GM23338 (cell line): ENCODE results near the gene GALNT3. TPM values are rescaled to one million over a fixed set of nuclear protein-coding genes. Genes with fewer than 3 reads are reported as not detected.

Experiments
- ATAC-seq: fragments of 200-7000 bp; cut with Tn5 transposase; 3 replicates; pipeline ENCODE4 v1.9.1; 2020
- DNase-seq: peaks from one replicate; pipeline ENCODE4 v3.0.0-alpha.2; 2015; ENCODE audit warnings: low spot score
- H2AFZ ChIP-seq: fragments of 200-600 bp; sonication (generic); 2 replicates; pipeline ENCODE4 v1.8.0; 2016; ENCODE audit warnings: antibody characterized with exemption, mild to moderate bottlenecking, moderate library complexity
- H3F3A ChIP-seq: fragments of 200-600 bp; sonication (generic); replicated peaks from 2 replicates; pipeline ENCODE4 v1.8.0; 2017; ENCODE audit warnings: antibody characterized with exemption, mixed run types, low read depth
- H3K27ac ChIP-seq: fragments of 200-600 bp; sonication (generic); 2 replicates; pipeline ENCODE4 v1.6.1; 2016; ENCODE audit warnings: low read depth
- H3K27me3 ChIP-seq: fragments of 200-600 bp; sonication (generic); 2 replicates; pipeline ENCODE4 v1.8.0; 2016; ENCODE audit warnings: mild to moderate bottlenecking, mixed run types, moderate library complexity; ENCODE audit not compliant: insufficient read depth
- H3K36me3 ChIP-seq: fragments of 200-600 bp; sonication (generic); 2 replicates; pipeline ENCODE4 v1.8.0; 2016; ENCODE audit warnings: mild to moderate bottlenecking; ENCODE audit not compliant: insufficient read depth
- H3K4me1 ChIP-seq: fragments of 200-600 bp; sonication (generic); 2 replicates; pipeline ENCODE4 v1.8.0; 2016; ENCODE audit warnings: mild to moderate bottlenecking, moderate library complexity; ENCODE audit not compliant: insufficient read depth
- H3K4me2 ChIP-seq: fragments of 200-600 bp; sonication (generic); 2 replicates; pipeline ENCODE4 v1.7.1; 2017; ENCODE audit warnings: mixed run types
- H3K4me3 ChIP-seq: fragments of 200-600 bp; sonication (generic); 2 replicates; pipeline ENCODE4 v1.6.1; 2016; ENCODE audit warnings: mixed run types
- H3K79me2 ChIP-seq: fragments of 200-600 bp; sonication (generic); replicated peaks from 2 replicates; pipeline ENCODE4 v1.8.0; 2017; ENCODE audit warnings: mild to moderate bottlenecking; ENCODE audit not compliant: insufficient read depth
- H3K9me2 ChIP-seq: fragments of 200-600 bp; sonication (generic); 2 replicates; pipeline ENCODE4 v1.8.0; 2017; ENCODE audit not compliant: insufficient read depth
- H4K20me1 ChIP-seq: fragments of 200-600 bp; sonication (generic); replicated peaks from 2 replicates; pipeline ENCODE4 v1.8.0; 2017; ENCODE audit warnings: mild to moderate bottlenecking; ENCODE audit not compliant: insufficient read depth
- H3K27ac Mint-ChIP-seq: 2 replicates; pipeline ENCODE4 v1.8.0; 2020; ENCODE audit warnings: inconsistent platforms, mild to moderate bottlenecking, moderate library complexity, mixed read lengths
- H3K27me3 Mint-ChIP-seq: 3 replicates; pipeline ENCODE4 v1.8.0; 2022; ENCODE audit warnings: low read depth, mild to moderate bottlenecking, moderate library complexity, mixed read lengths, inconsistent platforms; ENCODE audit not compliant: insufficient read depth, poor library complexity
- H3K36me3 Mint-ChIP-seq: 3 replicates; pipeline ENCODE4 v1.8.0; 2021; ENCODE audit warnings: low read depth, mild to moderate bottlenecking, inconsistent platforms, moderate library complexity, mixed read lengths
- H3K4me1 Mint-ChIP-seq: 3 replicates; pipeline ENCODE4 v1.8.0; 2020; ENCODE audit warnings: mild to moderate bottlenecking, inconsistent platforms, mixed read lengths
- H3K4me3 Mint-ChIP-seq: 3 replicates; pipeline ENCODE4 v1.8.0; 2021; ENCODE audit warnings: moderate library complexity, mild to moderate bottlenecking, inconsistent platforms, mixed read lengths
- H3K9me3 Mint-ChIP-seq: 3 replicates; pipeline ENCODE4 v1.8.0; 2020; ENCODE audit warnings: moderate library complexity, mild to moderate bottlenecking, inconsistent platforms, mixed read lengths
- CREB1 ChIP-seq: fragments of 250-450 bp; sonication (Bioruptor Pico); IDR thresholded peaks from 2 replicates; pipeline ENCODE4 v1.5.0; 2020; ENCODE audit warnings: low read depth, mild to moderate bottlenecking, moderate library complexity
- ETS1 ChIP-seq: IDR thresholded peaks from 2 replicates; pipeline ENCODE4 v1.6.1; 2016; ENCODE audit warnings: antibody characterized with exemption
- EZH2 ChIP-seq: fragments of 200-600 bp; sonication (generic); IDR thresholded peaks from one replicate; pipeline ENCODE4 v1.8.0; 2017; ENCODE audit warnings: antibody characterized with exemption, mild to moderate bottlenecking, low read depth; ENCODE audit not compliant: unreplicated experiment
- EZH2phosphoT487 ChIP-seq: fragments of 200-600 bp; sonication (generic); IDR thresholded peaks from one replicate; pipeline ENCODE4 v1.8.1; 2018; ENCODE audit warnings: antibody characterized with exemption; ENCODE audit not compliant: unreplicated experiment
- JUNB ChIP-seq: IDR thresholded peaks from one replicate; pipeline ENCODE4 v1.6.1; 2016; ENCODE audit warnings: antibody characterized with exemption; ENCODE audit not compliant: unreplicated experiment
- NANOG ChIP-seq: IDR thresholded peaks from 2 replicates; pipeline ENCODE4 v1.6.1; 2016; ENCODE audit warnings: antibody characterized with exemption, borderline replicate concordance
- POLR2AphosphoS5 ChIP-seq: IDR thresholded peaks from 2 replicates; pipeline ENCODE4 v1.6.1; 2016; ENCODE audit warnings: antibody characterized with exemption, low read depth
- REST ChIP-seq: IDR thresholded peaks from one replicate; pipeline ENCODE4 v1.6.1; 2018; ENCODE audit warnings: antibody characterized with exemption; ENCODE audit not compliant: unreplicated experiment
- STAT1 ChIP-seq: IDR thresholded peaks from one replicate; pipeline ENCODE4 v1.6.1; 2016; ENCODE audit warnings: antibody characterized with exemption; ENCODE audit not compliant: unreplicated experiment
- ZNF114 ChIP-seq: fragments of 250-450 bp; sonication (Bioruptor Pico); IDR thresholded peaks from 2 replicates; pipeline ENCODE4 v1.5.0; 2020; ENCODE audit warnings: mild to moderate bottlenecking, moderate library complexity
- ZNF331 ChIP-seq: fragments of 250-450 bp; sonication (Bioruptor Pico); IDR thresholded peaks from 2 replicates; pipeline ENCODE4 v1.5.0; 2020; ENCODE audit warnings: low read depth, mild to moderate bottlenecking, moderate library complexity
- polyA plus RNA-seq: library from polyadenylated mRNA; unstranded; fragments of >200 nt; fragmentation: Nextera tagmentation; extraction: Ambion mirVana; gene quantifications from 2 replicates; pipeline ENCODE4 v1.2.1, GENCODE V29; 2016
- total RNA-seq: library from RNA; depleted of rRNA; stranded (reverse); fragments of >200 nt; shearing (Covaris generic); gene quantifications from 2 replicates; pipeline ENCODE4 v1.2.3, GENCODE V29; 2014
- TF ChIP-seq, protein P1 (sequence below): fragments of 250-450 bp; sonication (Bioruptor Pico); IDR thresholded peaks from 2 replicates; pipeline ENCODE4 v1.5.0; 2020; ENCODE audit warnings: mild to moderate bottlenecking, moderate library complexity
- TF ChIP-seq, protein P2 (sequence below), 2 experiments: fragments of 200-600 bp in 1 of 2; sonication (generic) in 1 of 2; conservative IDR thresholded peaks; 2 replicates each; pipeline versions ENCODE4 v1.5.1 to v1.6.1; 2016 to 2017; ENCODE audit warnings: antibody characterized with exemption in 2 of 2, low read depth in 2 of 2, mild to moderate bottlenecking in 2 of 2, moderate library complexity in 1 of 2

Gene GALNT3
- total and polyA plus RNA-seq, 2 experiments from 2014 or later = 16.8 to 17.1 TPM

GRCh38 chr2:165825041-165825440 is 31.0 kb upstream of the GALNT3 start (continued):
- TF ChIP-seq ZNF331 (CRISPR knock-in tag) = no peak

DNA sequence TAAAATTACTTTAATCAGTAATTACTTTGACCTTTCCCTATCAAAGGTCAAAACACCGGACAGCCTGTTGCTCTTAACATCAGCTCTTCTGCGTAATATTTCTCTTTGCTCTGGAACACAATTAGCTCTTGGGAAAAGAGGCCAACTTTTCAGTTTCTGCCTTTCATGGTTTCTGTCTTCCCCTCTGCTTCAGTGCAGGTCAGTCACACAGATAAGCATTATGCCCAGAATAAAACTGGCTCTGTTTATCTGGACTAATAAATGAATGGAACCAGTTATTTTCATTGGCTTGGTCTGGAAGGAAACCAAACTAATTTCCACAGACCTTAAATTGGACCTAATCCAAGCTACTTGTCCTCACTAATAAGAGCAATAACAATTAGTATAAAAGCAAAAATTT is 26.2 kb upstream of the GALNT3 start:
- Histone ChIP-seq H4K20me1 (no peaks in the 10 kb centered on the region), H2AFZ (no peak overlapping the region), H3K4me1 (peaks cover 21% of the 10 kb centered on the region), H3K4me3 (no peak overlapping the region), H3K9me2 (0 out of 2 replicates have a peak, but pooled peaks cover 2% of the 10 kb centered on the region), H3F3A (no peaks in the 10 kb centered on the region), H3K27ac (no peak overlapping the region), H3K79me2 (no peaks in the 10 kb centered on the region), H3K36me3 (no peaks in the 10 kb centered on the region), H3K4me2 (peak overlapping the region; percentile 50; the same call in 1 of the 2 replicates), H3K27me3 (no peaks in the 10 kb centered on the region)
- no peak overlapping the region for H3K27ac Mint-ChIP-seq
- H3K27me3 Mint-ChIP-seq = no peaks in the 10 kb centered on the region
- ATAC-seq (no peak), DNase-seq (no peak)
- peaks cover 18% of the 10 kb centered on the region for H3K4me1 Mint-ChIP-seq
- no peaks in the 10 kb centered on the region for H3K36me3 Mint-ChIP-seq
- TF ChIP-seq REST (no peak), CREB1 (no peak), ZNF114 (CRISPR knock-in tag) (no peak), STAT1 (no peak), POLR2AphosphoS5 (no peak), EZH2phosphoT487 (no peak), JUNB (no peak), EZH2 (no peak), ETS1 (no peak), NANOG (no peak), ZNF331 (CRISPR knock-in tag) (no peak)
- TF ChIP-seq, protein P1, sequence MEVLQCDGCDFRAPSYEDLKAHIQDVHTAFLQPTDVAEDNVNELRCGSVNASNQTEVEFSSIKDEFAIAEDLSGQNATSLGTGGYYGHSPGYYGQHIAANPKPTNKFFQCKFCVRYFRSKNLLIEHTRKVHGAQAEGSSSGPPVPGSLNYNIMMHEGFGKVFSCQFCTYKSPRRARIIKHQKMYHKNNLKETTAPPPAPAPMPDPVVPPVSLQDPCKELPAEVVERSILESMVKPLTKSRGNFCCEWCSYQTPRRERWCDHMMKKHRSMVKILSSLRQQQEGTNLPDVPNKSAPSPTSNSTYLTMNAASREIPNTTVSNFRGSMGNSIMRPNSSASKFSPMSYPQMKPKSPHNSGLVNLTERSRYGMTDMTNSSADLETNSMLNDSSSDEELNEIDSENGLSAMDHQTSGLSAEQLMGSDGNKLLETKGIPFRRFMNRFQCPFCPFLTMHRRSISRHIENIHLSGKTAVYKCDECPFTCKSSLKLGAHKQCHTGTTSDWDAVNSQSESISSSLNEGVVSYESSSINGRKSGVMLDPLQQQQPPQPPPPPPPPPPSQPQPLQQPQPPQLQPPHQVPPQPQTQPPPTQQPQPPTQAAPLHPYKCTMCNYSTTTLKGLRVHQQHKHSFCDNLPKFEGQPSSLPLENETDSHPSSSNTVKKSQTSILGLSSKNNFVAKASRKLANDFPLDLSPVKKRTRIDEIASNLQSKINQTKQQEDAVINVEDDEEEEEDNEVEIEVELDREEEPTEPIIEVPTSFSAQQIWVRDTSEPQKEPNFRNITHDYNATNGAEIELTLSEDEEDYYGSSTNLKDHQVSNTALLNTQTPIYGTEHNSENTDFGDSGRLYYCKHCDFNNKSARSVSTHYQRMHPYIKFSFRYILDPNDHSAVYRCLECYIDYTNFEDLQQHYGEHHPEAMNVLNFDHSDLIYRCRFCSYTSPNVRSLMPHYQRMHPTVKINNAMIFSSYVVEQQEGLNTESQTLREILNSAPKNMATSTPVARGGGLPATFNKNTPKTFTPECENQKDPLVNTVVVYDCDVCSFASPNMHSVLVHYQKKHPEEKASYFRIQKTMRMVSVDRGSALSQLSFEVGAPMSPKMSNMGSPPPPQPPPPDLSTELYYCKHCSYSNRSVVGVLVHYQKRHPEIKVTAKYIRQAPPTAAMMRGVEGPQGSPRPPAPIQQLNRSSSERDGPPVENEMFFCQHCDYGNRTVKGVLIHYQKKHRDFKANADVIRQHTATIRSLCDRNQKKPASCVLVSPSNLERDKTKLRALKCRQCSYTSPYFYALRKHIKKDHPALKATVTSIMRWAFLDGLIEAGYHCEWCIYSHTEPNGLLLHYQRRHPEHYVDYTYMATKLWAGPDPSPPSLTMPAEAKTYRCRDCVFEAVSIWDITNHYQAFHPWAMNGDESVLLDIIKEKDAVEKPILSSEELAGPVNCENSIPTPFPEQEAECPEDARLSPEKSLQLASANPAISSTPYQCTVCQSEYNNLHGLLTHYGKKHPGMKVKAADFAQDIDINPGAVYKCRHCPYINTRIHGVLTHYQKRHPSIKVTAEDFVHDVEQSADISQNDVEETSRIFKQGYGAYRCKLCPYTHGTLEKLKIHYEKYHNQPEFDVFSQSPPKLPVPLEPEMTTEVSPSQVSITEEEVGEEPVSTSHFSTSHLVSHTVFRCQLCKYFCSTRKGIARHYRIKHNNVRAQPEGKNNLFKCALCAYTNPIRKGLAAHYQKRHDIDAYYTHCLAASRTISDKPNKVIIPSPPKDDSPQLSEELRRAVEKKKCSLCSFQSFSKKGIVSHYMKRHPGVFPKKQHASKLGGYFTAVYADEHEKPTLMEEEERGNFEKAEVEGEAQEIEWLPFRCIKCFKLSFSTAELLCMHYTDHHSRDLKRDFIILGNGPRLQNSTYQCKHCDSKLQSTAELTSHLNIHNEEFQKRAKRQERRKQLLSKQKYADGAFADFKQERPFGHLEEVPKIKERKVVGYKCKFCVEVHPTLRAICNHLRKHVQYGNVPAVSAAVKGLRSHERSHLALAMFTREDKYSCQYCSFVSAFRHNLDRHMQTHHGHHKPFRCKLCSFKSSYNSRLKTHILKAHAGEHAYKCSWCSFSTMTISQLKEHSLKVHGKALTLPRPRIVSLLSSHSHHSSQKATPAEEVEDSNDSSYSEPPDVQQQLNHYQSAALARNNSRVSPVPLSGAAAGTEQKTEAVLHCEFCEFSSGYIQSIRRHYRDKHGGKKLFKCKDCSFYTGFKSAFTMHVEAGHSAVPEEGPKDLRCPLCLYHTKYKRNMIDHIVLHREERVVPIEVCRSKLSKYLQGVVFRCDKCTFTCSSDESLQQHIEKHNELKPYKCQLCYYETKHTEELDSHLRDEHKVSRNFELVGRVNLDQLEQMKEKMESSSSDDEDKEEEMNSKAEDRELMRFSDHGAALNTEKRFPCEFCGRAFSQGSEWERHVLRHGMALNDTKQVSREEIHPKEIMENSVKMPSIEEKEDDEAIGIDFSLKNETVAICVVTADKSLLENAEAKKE = no peak
- TF ChIP-seq, protein P2, sequence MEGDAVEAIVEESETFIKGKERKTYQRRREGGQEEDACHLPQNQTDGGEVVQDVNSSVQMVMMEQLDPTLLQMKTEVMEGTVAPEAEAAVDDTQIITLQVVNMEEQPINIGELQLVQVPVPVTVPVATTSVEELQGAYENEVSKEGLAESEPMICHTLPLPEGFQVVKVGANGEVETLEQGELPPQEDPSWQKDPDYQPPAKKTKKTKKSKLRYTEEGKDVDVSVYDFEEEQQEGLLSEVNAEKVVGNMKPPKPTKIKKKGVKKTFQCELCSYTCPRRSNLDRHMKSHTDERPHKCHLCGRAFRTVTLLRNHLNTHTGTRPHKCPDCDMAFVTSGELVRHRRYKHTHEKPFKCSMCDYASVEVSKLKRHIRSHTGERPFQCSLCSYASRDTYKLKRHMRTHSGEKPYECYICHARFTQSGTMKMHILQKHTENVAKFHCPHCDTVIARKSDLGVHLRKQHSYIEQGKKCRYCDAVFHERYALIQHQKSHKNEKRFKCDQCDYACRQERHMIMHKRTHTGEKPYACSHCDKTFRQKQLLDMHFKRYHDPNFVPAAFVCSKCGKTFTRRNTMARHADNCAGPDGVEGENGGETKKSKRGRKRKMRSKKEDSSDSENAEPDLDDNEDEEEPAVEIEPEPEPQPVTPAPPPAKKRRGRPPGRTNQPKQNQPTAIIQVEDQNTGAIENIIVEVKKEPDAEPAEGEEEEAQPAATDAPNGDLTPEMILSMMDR (conservative IDR thresholded peaks at IDR 0.05; ENCODE audit: low read depth in 2 of 2) = no peak
- H3K9me3 Mint-ChIP-seq = no peaks in the 10 kb centered on the region
- H3K4me3 Mint-ChIP-seq = no peak overlapping the region
